ENCODE results near the gene UPK1B.

DNA sequence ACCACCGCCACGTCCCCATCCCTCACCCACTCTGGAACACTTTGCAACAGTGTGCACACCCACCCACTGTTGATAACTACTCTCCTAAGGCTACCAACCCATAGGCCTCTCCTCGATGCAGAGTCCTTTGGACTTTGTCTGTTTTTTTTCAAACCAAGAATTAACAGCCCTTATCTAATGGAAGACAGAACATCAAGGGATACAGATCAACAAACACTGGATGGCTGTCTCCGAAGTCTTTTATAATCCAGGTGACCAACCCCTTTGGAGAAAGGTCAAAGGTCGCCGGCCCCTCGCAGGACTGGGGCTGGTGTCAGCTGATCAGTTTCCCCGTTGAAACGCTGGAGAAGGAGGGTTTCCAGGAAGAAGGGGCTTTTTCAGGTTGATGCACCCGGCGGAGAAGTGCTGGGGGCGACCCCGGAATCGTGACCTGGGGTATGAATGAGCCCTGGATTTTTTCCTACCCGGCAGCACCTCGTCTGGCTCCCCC is 66.7 kb downstream of the UPK1B start:
- TF ChIP-seq, protein P1, sequence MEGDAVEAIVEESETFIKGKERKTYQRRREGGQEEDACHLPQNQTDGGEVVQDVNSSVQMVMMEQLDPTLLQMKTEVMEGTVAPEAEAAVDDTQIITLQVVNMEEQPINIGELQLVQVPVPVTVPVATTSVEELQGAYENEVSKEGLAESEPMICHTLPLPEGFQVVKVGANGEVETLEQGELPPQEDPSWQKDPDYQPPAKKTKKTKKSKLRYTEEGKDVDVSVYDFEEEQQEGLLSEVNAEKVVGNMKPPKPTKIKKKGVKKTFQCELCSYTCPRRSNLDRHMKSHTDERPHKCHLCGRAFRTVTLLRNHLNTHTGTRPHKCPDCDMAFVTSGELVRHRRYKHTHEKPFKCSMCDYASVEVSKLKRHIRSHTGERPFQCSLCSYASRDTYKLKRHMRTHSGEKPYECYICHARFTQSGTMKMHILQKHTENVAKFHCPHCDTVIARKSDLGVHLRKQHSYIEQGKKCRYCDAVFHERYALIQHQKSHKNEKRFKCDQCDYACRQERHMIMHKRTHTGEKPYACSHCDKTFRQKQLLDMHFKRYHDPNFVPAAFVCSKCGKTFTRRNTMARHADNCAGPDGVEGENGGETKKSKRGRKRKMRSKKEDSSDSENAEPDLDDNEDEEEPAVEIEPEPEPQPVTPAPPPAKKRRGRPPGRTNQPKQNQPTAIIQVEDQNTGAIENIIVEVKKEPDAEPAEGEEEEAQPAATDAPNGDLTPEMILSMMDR (IDR thresholded peaks at IDR 0.05 in 4 of 5, conservative IDR thresholded peaks at IDR 0.05 in 1 of 5), result no peak
- TF ChIP-seq POLR2A (IDR thresholded peaks at IDR 0.05), result no peak
